Measurements from ENCODE around the gene ING1.
"Not testable (repeated sequence)": the region's sequence is repeated elsewhere in the genome, so short reads cannot be mapped to it uniquely, and the experiment has no call there.

Gene ING1

DNA sequence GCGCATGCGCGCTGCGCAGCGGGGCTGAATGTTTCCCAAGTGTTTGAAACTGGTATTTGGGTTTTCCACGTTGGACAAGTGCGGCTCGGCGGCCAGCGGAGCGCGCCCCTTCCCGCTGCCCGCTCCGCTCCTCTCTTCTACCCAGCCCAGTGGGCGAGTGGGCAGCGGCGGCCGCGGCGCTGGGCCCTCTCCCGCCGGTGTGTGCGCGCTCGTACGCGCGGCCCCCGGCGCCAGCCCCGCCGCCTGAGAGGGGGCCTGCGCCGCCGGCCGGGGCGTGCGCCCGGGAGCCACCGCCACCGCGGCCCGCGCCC lies at the start of gene ING1:
ING1 (plus strand) TSS at position 59 of the 311 bp plus-strand sequence. CDS start 450 bp downstream, outside the sequence.
- DNase-seq (ENCODE audit: low spot score), result no peak

DNA sequence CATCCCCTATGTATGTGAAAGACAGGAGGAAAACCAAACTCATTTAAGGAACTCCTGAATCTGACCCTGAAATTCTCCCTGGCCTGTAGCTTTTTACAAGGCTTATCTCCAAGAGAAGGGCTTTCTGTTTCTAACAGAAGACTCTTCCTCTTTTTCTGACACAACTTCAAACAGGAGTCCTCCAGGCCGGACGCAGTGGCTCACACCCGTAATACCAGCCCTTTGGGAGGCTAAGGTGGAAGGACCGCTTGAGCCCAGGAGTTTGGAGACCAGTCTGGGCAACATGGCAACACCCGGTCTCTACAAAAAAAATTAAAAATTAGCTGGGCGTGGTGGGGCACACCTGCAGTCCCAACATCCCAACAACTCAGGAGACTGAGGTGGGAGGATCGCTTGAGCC lies 49.5 kb upstream of the ING1 start:
- no peak for DNase-seq (ENCODE audit: low spot score)

DNA sequence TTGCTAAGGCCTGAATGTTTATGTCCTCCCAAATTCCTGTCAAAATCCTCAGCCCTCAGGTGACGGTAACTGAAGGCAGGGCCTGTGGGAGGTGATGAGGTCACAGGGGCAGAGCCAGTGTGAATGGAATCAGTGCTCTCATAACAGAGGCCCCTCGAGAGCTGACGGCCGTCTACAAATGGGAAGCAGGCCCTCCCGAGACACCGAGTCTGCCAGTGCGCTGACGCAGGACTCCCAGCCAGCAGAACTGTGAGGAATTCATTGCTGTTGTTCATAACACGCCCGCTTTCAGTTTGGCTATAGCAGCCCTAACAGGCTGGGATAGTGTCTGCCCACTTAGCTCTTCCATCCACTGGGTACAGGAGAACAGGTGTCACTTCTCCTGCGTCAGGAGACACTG lies 48.8 kb upstream of the ING1 start:
- DNase-seq (ENCODE audit: low spot score), result no peak

GRCh38 chr13:110665491-110666254 lies 47.8 kb upstream of the ING1 start:
- no peak for DNase-seq (ENCODE audit: low spot score)

DNA sequence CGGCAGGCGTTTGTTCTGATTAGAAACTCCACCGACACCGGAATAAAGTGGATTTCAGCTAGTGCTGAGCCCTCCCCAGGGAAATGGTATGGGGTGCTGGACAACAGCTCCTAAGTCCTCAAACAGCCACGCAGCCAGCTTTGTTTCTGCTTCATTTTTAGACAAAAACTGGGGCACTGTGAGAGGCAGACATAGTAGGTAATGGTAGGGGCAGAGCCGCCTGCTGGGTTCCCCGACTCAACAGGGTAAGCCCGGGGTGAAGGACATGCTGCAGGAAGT lies 47.3 kb upstream of the ING1 start:
- no peak for DNase-seq (ENCODE audit: low spot score)

DNA sequence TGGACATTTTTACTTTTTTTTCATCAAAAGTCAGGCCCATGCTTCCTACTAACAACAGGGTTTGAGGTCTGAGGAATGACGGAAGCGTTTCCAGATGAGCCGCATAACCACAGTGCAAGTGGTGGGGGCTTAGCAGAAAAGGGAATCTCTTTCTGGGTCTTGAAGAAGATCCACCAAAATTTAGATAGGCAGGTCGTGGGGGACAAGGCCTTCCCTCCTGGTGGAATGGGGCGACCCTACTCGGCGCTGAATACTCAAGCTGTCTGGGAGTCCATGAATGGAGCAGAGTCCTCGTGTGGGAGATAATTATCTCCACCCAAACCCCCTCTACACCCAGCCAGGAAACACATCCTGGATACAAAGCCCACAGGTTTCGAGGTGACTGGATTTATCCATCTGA lies 44.5 kb upstream of the ING1 start:
- no peak for DNase-seq (ENCODE audit: low spot score)

- DNase-seq (ENCODE audit: low spot score), result not testable (repeated sequence)
Measured at GRCh38 chr13:110669814-110670213, 43.7 kb upstream of the ING1 start.

DNA sequence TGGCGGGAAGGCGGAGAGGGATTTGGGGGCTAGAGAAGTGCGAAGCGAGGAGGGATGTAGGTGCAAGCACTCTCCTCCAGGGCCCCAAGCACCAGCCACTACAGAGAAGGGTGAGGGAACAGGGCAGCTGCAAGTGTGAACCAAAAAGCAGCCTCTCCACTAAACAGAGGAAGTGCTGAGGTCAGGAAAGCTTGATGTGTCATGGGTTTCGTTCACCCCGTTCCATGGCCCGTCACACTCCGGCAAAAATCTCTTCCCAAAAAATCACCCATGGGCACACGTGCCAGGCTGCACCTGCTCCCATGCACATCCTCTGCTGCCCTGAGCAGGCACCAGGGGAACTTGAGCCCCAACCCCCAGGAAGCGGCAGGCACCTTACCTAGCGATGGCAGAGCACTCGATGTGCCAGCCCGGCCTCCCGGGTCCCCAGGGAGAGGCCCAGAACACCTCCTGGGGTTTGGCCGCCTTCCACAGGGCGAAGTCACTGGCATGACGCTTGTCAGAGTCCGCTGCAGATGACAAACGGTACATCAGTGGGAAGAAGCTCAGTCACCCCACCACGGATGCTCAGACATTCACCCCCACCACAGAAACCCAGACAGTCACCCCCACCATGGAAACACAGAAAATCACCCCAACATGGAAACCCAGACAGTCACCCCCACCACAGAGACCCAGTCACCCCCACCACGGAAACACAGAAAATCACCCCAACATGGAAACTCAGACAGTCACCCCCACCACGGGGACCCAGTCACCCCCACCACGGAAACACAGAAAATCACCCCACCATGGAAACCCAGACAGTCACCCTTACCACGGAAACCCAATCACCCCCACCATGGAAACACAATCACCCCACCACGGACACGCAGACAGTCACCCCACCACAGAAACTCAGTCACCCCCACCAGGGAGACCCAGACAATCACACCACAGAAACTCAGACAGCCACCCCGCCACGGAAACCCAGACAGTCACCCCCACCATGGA lies 36.6 kb upstream of the ING1 start:
- peak; percentile 14 for DNase-seq (ENCODE audit: low spot score)

- DNase-seq (ENCODE audit: low spot score), result peak; percentile 21
Measured at GRCh38 chr13:110677731-110678545, 35.6 kb upstream of the ING1 start.

- DNase-seq (ENCODE audit: low spot score), result peak; percentile 12
Measured at GRCh38 chr13:110680852-110681251, 32.6 kb upstream of the ING1 start.

DNA sequence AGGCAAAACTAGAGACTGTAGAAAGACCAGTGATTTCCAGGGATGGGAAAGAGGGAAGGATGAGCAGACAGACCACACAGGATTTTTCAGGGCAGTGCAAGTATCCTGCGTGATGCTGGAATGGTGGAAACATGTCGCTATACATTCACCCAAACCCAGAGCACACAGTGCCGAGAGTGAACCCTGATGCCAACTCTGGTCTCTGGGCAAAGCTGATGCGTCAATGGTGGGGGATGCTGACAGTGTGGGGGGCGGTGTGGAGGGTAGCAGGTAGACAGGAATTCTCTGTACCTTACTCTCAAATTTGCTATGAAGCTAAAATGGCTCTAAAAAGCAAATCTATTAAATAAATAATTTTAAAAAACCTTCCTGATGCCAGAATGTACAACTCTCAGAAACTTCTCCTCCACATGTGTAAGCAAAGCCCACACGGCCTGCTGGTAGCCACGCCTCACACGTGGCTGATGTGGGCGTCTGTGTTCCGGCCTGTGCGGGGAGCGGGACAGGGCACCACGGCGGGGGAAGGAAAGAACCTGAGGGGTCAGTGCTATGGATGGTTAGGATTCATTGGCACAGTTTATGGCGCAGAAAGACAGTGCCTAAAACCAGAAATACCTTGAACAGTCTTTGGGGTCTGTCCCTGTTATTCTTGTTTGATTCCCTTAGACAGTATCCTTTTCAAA lies 31.5 kb upstream of the ING1 start:
- DNase-seq (ENCODE audit: low spot score), result no peak

DNA sequence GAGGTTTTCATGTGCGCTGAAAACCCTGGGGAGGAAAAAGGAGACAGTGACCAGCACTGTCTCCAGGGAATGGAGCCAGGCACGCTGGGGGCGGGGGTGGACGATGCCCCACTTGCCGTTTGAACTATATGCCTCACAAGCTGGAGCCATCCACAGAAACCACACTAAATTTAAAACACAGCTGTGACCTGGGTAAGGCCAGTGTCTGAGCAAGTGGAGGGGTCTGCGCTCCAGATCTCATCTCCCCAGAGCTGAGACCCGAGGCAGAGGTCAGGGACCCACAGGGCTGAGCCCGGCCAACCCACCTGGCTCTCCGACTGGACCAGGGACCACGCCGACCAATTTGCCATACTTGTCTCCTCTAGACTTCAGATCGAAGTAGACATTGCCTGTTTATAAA lies 30.8 kb upstream of the ING1 start:
- no peak for DNase-seq (ENCODE audit: low spot score)

DNA sequence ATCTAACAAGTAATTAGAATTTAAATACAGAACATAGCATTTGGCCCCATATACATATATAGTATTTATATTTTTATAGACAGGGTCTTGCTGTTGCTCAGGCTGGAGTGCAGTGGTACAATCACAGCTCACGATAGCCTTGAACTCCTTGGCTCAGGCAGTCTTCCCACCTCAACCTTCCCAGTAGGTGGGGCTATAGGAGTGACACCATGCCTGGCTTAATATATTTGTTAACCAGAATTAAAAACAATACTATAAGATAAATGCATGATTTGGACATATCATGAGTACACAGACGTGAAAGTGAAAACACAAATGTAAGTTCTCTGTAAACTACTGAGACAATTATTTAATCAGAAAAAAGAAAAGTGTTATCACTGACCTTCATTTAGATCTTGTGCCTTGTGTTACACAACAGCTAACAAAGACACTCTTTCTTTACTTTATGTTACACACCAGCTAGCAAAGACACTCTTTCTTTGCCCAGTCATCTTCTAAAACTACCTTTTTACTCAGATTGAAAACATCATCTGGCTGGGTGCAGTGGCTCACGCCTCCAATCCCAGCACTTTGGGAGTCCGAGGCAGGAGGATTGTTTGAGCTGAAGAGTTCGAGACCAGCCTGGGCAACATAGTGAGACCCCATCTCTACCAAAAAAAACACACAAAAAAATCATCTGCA lies 30.2 kb upstream of the ING1 start:
- DNase-seq (ENCODE audit: low spot score), result no peak

DNA sequence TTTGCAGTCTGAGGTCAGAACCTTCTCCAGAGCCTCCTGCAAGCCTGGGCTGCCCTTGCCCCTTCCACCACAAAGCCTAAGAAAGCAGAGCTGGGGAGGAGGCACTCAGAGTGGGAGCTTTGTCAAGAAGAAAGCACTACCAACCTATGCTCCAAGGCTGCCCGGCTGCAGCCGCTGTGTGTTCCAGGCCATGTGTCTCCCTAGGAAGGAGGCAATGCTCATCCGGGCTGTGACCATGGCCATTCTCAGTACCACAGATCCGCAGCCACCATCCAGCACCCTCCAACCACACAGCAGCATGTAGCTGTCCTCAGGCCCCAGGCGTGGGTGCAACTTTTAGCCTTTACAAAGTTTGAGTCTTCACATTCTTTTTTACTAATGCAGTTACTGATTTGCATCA lies 29.6 kb upstream of the ING1 start:
- DNase-seq (ENCODE audit: low spot score), result no peak

GRCh38 chr13:110684388-110685056 lies 29.0 kb upstream of the ING1 start:
- DNase-seq (ENCODE audit: low spot score), result no peak

GRCh38 chr13:110685305-110686020 lies 28.0 kb upstream of the ING1 start:
- no peak for DNase-seq (ENCODE audit: low spot score)

DNA sequence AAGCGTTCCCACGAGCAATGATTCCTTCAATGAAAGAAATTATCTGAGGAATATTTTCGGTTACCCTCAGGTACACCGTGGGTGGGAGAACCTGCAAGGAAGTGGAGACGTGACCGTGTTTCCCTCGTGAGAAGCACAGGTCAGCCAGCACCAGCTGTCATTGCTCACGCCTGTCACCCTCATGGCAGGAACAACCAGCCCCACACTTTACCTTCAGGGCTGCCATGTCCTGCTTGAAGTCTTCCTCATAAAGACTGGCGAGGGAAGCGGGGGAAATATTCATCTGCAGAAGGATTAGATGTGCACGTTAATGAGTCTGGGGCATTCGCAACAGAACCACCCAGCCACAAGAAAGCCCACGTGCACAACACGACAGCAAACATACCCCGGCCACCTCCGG lies 25.8 kb upstream of the ING1 start:
- DNase-seq (ENCODE audit: low spot score), result no peak

GRCh38 chr13:110689041-110689440 lies 24.5 kb upstream of the ING1 start:
- DNase-seq (ENCODE audit: low spot score), result no peak

DNA sequence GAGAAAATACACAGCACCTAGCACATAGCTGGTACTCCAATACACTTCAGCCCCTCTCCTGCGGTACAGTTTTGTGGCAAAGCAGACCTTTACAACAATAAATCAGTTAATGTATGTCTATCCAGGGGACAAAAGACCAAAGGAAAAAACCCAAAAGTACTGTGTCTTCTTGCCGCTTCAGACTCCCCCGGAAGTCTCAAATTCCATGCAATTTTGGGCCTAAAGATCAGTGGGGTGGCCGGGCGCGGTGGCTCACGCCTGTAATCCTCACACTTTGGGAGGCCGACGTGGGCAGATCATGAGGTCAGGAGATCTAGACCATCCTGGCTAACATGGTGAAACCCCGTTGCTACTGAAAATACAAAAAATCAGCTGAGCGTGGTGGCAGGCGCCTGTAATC lies 23.8 kb upstream of the ING1 start:
- DNase-seq (ENCODE audit: low spot score), result no peak

DNA sequence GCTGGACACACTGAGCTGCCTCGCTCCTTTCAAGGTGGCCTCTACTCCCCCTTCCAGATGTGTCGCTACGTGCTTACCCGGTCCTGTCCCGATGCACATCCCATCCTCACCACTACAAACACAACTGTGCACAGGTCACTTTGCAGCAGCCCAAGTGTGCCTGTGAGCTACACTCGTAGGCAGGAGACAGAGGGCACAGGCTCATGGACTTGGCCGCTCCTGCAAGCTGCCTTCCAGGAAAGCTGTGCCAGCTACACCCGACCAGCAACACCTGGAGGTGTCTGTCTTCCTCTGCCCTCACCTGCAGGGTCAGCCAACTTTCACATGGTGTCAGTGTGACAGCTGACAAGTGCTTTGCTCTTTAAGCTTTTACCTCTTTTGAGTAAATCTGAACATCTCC lies 23.0 kb upstream of the ING1 start:
- DNase-seq (ENCODE audit: low spot score), result no peak

Data from kidney tubule cell (primary cell).